CD4-positive, alpha-beta memory T cell (primary cell): Measurements from ENCODE around the gene ADGRB2. TPM values are rescaled to one million over a fixed set of nuclear protein-coding genes. Genes with fewer than 3 reads are reported as not detected.

ENCODE experiments used
- CTCF ChIA-PET: fragments of 350-600 bp; sonication (Branson Sonifier 250); formaldehyde crosslinking; loops from one replicate; lab custom pipeline; 2021; ENCODE audit warnings: inconsistent platforms; ENCODE audit not compliant: partially characterized antibody; lab: Charles Lee
- POLR2A ChIA-PET: fragments of 350-600 bp; sonication (Branson Sonifier 250); formaldehyde crosslinking; loops from one replicate; lab custom pipeline; 2021; ENCODE audit not compliant: partially characterized antibody; lab: Charles Lee
- DNase-seq, 5 donors: peaks; one replicate each; pipeline versions ENCODE4 v3.0.0 to v3.0.0-alpha.2; 2020 to 2022; ENCODE audit warnings: mixed read lengths in 1 of 5
- H3K27ac ChIP-seq: one replicate; pipeline ENCODE4 v1.7.0; 2013; ENCODE audit warnings: low read depth, low read length
- H3K27me3 ChIP-seq: 2 replicates; pipeline ENCODE4 v1.7.0; 2013; ENCODE audit warnings: mild to moderate bottlenecking, low read length, moderate library complexity; ENCODE audit not compliant: insufficient read depth
- H3K36me3 ChIP-seq: 2 replicates; pipeline ENCODE4 v1.7.0; 2013; ENCODE audit warnings: mild to moderate bottlenecking, low read length, moderate library complexity; ENCODE audit not compliant: insufficient read depth
- H3K4me1 ChIP-seq: 2 replicates; pipeline ENCODE4 v1.7.0; 2013; ENCODE audit warnings: mild to moderate bottlenecking, low read length, moderate library complexity; ENCODE audit not compliant: insufficient read depth
- H3K4me3 ChIP-seq, 2 donors: one replicate each; pipeline ENCODE4 v1.7.0; 2013; ENCODE audit warnings: low read length in 2 of 2, mild to moderate bottlenecking in 1 of 2
- H3K9me3 ChIP-seq, 2 donors: one replicate each; pipeline ENCODE4 v1.7.0; 2013; ENCODE audit warnings: low read length in 2 of 2, control low read depth in 1 of 2; ENCODE audit not compliant: control insufficient read depth in 1 of 2
- H3K27ac Mint-ChIP-seq, 7 donors: one replicate each; pipeline ENCODE4 v1.8.0; 2020 to 2021; ENCODE audit warnings: mixed read lengths in 7 of 7, mild to moderate bottlenecking in 6 of 7, inconsistent platforms in 3 of 7, moderate library complexity in 3 of 7
- H3K27me3 Mint-ChIP-seq, 2 donors: one replicate each; pipeline ENCODE4 v1.8.0; 2020 to 2021; ENCODE audit warnings: mixed read lengths in 2 of 2
- H3K36me3 Mint-ChIP-seq, 2 donors: one replicate each; pipeline ENCODE4 v1.8.0; 2020 to 2021; ENCODE audit warnings: mixed read lengths in 2 of 2, inconsistent platforms in 1 of 2, mild to moderate bottlenecking in 1 of 2
- H3K4me1 Mint-ChIP-seq, 4 donors: one replicate each; pipeline ENCODE4 v1.8.0; 2020 to 2021; ENCODE audit warnings: mixed read lengths in 4 of 4, mild to moderate bottlenecking in 1 of 4
- H3K4me3 Mint-ChIP-seq, 8 donors: one replicate each; pipeline ENCODE4 v1.8.0; 2020 to 2021; ENCODE audit warnings: mixed read lengths in 8 of 8, mild to moderate bottlenecking in 7 of 8, moderate library complexity in 6 of 8, inconsistent platforms in 3 of 8
- H3K9me3 Mint-ChIP-seq, 8 donors: one replicate each; pipeline ENCODE4 v1.8.0; 2020 to 2021; ENCODE audit warnings: mixed read lengths in 8 of 8, mild to moderate bottlenecking in 5 of 8, inconsistent platforms in 3 of 8, moderate library complexity in 1 of 8
- intact Hi-C: fragments of 100-400 bp; cut with micrococcal nuclease; formaldehyde crosslinking; loops from one replicate; pipeline ENCODE4 v1.15.1; 2023
- polyA plus RNA-seq, 2 donors: library from polyadenylated mRNA; unstranded; fragments of 300-500 nt; fragmentation: Illumina TruSeq; gene quantifications; one replicate each; pipeline ENCODE4 v1.2.3, GENCODE V29; 2021
- total RNA-seq, 2 experiments: library from RNA; stranded (reverse); gene quantifications; one replicate each; pipeline ENCODE4 v1.2.3, GENCODE V29; 2021

ADGRB2 gene
- total and polyA plus RNA-seq, 4 experiments from 2014 or later = 0.55 to 2.0 (median 1.5) TPM; not detected in 1

GRCh38 chr1:31727195-31727594 is 36.9 kb downstream of the ADGRB2 start:
- Histone ChIP-seq H3K36me3 (no peaks in the 10 kb centered on the region), H3K9me3 (no peaks in the 10 kb centered on the region), H3K27ac (no peak overlapping the region), H3K4me1 (no peaks in the 10 kb centered on the region), H3K27me3 (peaks cover 2% of the 10 kb centered on the region), H3K4me3 (no peak overlapping the region)
- POLR2A ChIA-PET = no interaction called here
- no peaks in the 10 kb centered on the region for H3K4me1 Mint-ChIP-seq
- peaks cover 0 to 6% (median 0%) of the 10 kb centered on the region in 8 donors for H3K9me3 Mint-ChIP-seq
- no peak for DNase-seq
- intact Hi-C loops = no loop called here
- no peaks in the 10 kb centered on the region for H3K36me3 Mint-ChIP-seq
- H3K4me3 Mint-ChIP-seq = no peak overlapping the region
- no peak overlapping the region for H3K27ac Mint-ChIP-seq
- H3K27me3 Mint-ChIP-seq = peaks cover 0 to 10% of the 10 kb centered on the region in 2 donors
- CTCF ChIA-PET = interaction anchor here (1.2 kb wide), 1 partner anchor 10 kb away, joined by 3 read pairs; no protein-coding TSS in a partner anchor

GRCh38 chr1:31726715-31727114 is 37.4 kb downstream of the ADGRB2 start:
- intact Hi-C loops = no loop called here
- no peaks in the 10 kb centered on the region for H3K4me1 ChIP-seq
- Mint-ChIP-seq H3K27ac (peak overlapping the region in 1 of 7 donors; percentile 13), H3K27me3 (peaks cover 1 to 14% of the 10 kb centered on the region in 2 donors), H3K36me3 (no peaks in the 10 kb centered on the region), H3K4me3 (no peak overlapping the region), H3K4me1 (no peaks in the 10 kb centered on the region), H3K9me3 (peaks cover 0 to 6% (median 0%) of the 10 kb centered on the region in 8 donors)
- peaks cover 4% of the 10 kb centered on the region for H3K27me3 ChIP-seq
- POLR2A ChIA-PET = no interaction called here
- no peaks in the 10 kb centered on the region for H3K9me3 ChIP-seq
- no peak for DNase-seq
- no peaks in the 10 kb centered on the region for H3K36me3 ChIP-seq
- H3K27ac ChIP-seq = no peak overlapping the region
- CTCF ChIA-PET = interaction anchor here (1.2 to 1.6 kb wide), 2 partner anchors 10 to 62 kb away, joined by 3 read pairs; no protein-coding TSS in a partner anchor
- H3K4me3 ChIP-seq = no peak overlapping the region

- Histone ChIP-seq H3K27me3 (peaks cover 4% of the 10 kb centered on the region), H3K9me3 (no peaks in the 10 kb centered on the region), H3K4me3 (no peak overlapping the region), H3K36me3 (no peaks in the 10 kb centered on the region), H3K4me1 (no peaks in the 10 kb centered on the region), H3K27ac (no peak overlapping the region)
- no peak for DNase-seq
- CTCF ChIA-PET = interaction anchor here (1.0 to 1.6 kb wide), 3 partner anchors 9 to 61 kb away, joined by 3 read pairs; no protein-coding TSS in a partner anchor
- Mint-ChIP-seq H3K4me3 (no peak overlapping the region), H3K27me3 (peaks cover 4 to 15% of the 10 kb centered on the region in 2 donors), H3K9me3 (peaks cover 0 to 6% (median 0%) of the 10 kb centered on the region in 8 donors), H3K36me3 (no peaks in the 10 kb centered on the region), H3K27ac (no peak overlapping the region), H3K4me1 (no peaks in the 10 kb centered on the region)
- intact Hi-C loops = no loop called here
- POLR2A ChIA-PET = no interaction called here
Observed at GRCh38 chr1:31725777-31726535, 38.2 kb downstream of the ADGRB2 start.

GRCh38 chr1:31725134-31725533 is 39.0 kb downstream of the ADGRB2 start:
- Mint-ChIP-seq H3K36me3 (no peaks in the 10 kb centered on the region), H3K4me3 (no peak overlapping the region), H3K4me1 (no peaks in the 10 kb centered on the region), H3K9me3 (peaks cover 0 to 6% (median 0%) of the 10 kb centered on the region in 8 donors), H3K27me3 (peaks cover 6 to 15% of the 10 kb centered on the region in 2 donors), H3K27ac (no peak overlapping the region)
- Histone ChIP-seq H3K9me3 (no peaks in the 10 kb centered on the region), H3K27me3 (peaks cover 4% of the 10 kb centered on the region), H3K27ac (no peak overlapping the region), H3K4me3 (no peak overlapping the region), H3K4me1 (no peaks in the 10 kb centered on the region), H3K36me3 (no peaks in the 10 kb centered on the region)
- intact Hi-C loops = no loop called here
- DNase-seq = no peak
- ChIA-PET CTCF (interaction anchor here (1.0 kb wide), 1 partner anchor 11 kb away, joined by 3 read pairs; no protein-coding TSS in a partner anchor), POLR2A (no interaction called here)

GRCh38 chr1:31723828-31724359 is 40.2 kb downstream of the ADGRB2 start:
- POLR2A ChIA-PET = no interaction called here
- Mint-ChIP-seq H3K4me3 (peak overlapping the region in 1 of 8 donors; percentile 37), H3K27ac (no peak overlapping the region), H3K9me3 (peaks cover 0 to 6% (median 0%) of the 10 kb centered on the region in 8 donors), H3K4me1 (no peaks in the 10 kb centered on the region), H3K27me3 (peaks cover 7 to 17% of the 10 kb centered on the region in 2 donors), H3K36me3 (no peaks in the 10 kb centered on the region)
- CTCF ChIA-PET = no interaction called here
- H3K27ac ChIP-seq = no peak overlapping the region
- intact Hi-C loops = no loop called here
- peaks cover 4% of the 10 kb centered on the region for H3K27me3 ChIP-seq
- DNase-seq = peak in 4 of 5 donors; percentile 21 to 35 (median 32)
- no peaks in the 10 kb centered on the region for H3K36me3 ChIP-seq
- no peaks in the 10 kb centered on the region for H3K9me3 ChIP-seq
- no peak overlapping the region for H3K4me3 ChIP-seq
- H3K4me1 ChIP-seq = no peaks in the 10 kb centered on the region

- H3K9me3 Mint-ChIP-seq = peaks cover 0 to 6% (median 0%) of the 10 kb centered on the region in 8 donors
- ChIA-PET CTCF (no interaction called here), POLR2A (no interaction called here)
- Histone ChIP-seq H3K27ac (no peak overlapping the region), H3K27me3 (peaks cover 4% of the 10 kb centered on the region), H3K36me3 (no peaks in the 10 kb centered on the region), H3K4me1 (peaks cover 18% of the 10 kb centered on the region), H3K4me3 (no peak overlapping the region), H3K9me3 (no peaks in the 10 kb centered on the region)
- no peaks in the 10 kb centered on the region for H3K36me3 Mint-ChIP-seq
- intact Hi-C loops = no loop called here
- no peak for DNase-seq
- peaks cover 7 to 23% (median 15%) of the 10 kb centered on the region in 4 donors for H3K4me1 Mint-ChIP-seq
- peaks cover 30 to 46% of the 10 kb centered on the region in 2 donors for H3K27me3 Mint-ChIP-seq
- no peak overlapping the region for H3K4me3 Mint-ChIP-seq
- no peak overlapping the region for H3K27ac Mint-ChIP-seq
Observed at GRCh38 chr1:31718327-31718897, 45.7 kb downstream of the ADGRB2 start.

- no peaks in the 10 kb centered on the region for H3K36me3 Mint-ChIP-seq
- POLR2A ChIA-PET = no interaction called here
- no peak overlapping the region for H3K4me3 ChIP-seq
- H3K27me3 ChIP-seq = peaks cover 3% of the 10 kb centered on the region
- H3K36me3 ChIP-seq = no peaks in the 10 kb centered on the region
- peaks cover 7 to 23% (median 15%) of the 10 kb centered on the region in 4 donors for H3K4me1 Mint-ChIP-seq
- H3K9me3 ChIP-seq = no peaks in the 10 kb centered on the region
- H3K4me3 Mint-ChIP-seq = no peak overlapping the region
- H3K27ac ChIP-seq = no peak overlapping the region
- peaks cover 18% of the 10 kb centered on the region for H3K4me1 ChIP-seq
- DNase-seq = no peak
- CTCF ChIA-PET = interaction anchor here (0.6 to 0.8 kb wide), 2 partner anchors 9 to 803 kb away, joined by 3 read pairs; no protein-coding TSS in a partner anchor
- peaks cover 0 to 2% (median 0%) of the 10 kb centered on the region in 8 donors for H3K9me3 Mint-ChIP-seq
- intact Hi-C loops = no loop called here
- no peak overlapping the region for H3K27ac Mint-ChIP-seq
- H3K27me3 Mint-ChIP-seq = peaks cover 30 to 51% of the 10 kb centered on the region in 2 donors
Observed at GRCh38 chr1:31717341-31717740, 46.8 kb downstream of the ADGRB2 start.
